Putamen (tissue), 1 donor: ENCODE results near the gene NMB.
"Not testable (repeated sequence)": the region's sequence is repeated elsewhere in the genome, so short reads cannot be mapped to it uniquely, and the experiment has no call there.

Source experiments
- DNase-seq: peaks from one replicate; pipeline ENCODE4 v3.0.0-alpha.2; 2016; ENCODE audit warnings: low spot score

NMB gene

GRCh38 chr15:84658080-84658787, at the start of gene NMB:
Gene NMB (minus strand): TSS chr15:84658199. CDS start chr15:84658152, 47 bp downstream.
- peak; percentile 47 for DNase-seq

GRCh38 chr15:84703808-84704207, 45.8 kb upstream of the NMB start:
- DNase-seq, result no peak

- peak; percentile 50 for DNase-seq
Measured at GRCh38 chr15:84702961-84703482, 45.0 kb upstream of the NMB start.

GRCh38 chr15:84699538-84700191, 41.7 kb upstream of the NMB start:
- no peak for DNase-seq

- DNase-seq, result no peak
Measured at GRCh38 chr15:84697236-84697990, 39.4 kb upstream of the NMB start.

GRCh38 chr15:84696757-84697156, 38.8 kb upstream of the NMB start:
- DNase-seq, result no peak

- no peak for DNase-seq
Measured at GRCh38 chr15:84690342-84690741, 32.3 kb upstream of the NMB start.

GRCh38 chr15:84689858-84690257, 31.9 kb upstream of the NMB start:
- DNase-seq, result no peak

GRCh38 chr15:84686446-84686845, 28.4 kb upstream of the NMB start:
- not testable (repeated sequence) for DNase-seq

GRCh38 chr15:84685304-84685703, 27.3 kb upstream of the NMB start:
- no peak for DNase-seq

- no peak for DNase-seq
Measured at GRCh38 chr15:84684092-84684491, 26.1 kb upstream of the NMB start.

- DNase-seq, result no peak
Measured at GRCh38 chr15:84681831-84682230, 23.8 kb upstream of the NMB start.

- DNase-seq, result no peak
Measured at GRCh38 chr15:84671211-84671610, 13.2 kb upstream of the NMB start.

GRCh38 chr15:84669726-84670125, 11.7 kb upstream of the NMB start:
- no peak for DNase-seq

- DNase-seq, result no peak
Measured at GRCh38 chr15:84668221-84668982, 10.4 kb upstream of the NMB start.

GRCh38 chr15:84666373-84666772, 8.4 kb upstream of the NMB start:
- DNase-seq, result no peak

- no peak for DNase-seq
Measured at GRCh38 chr15:84661001-84661400, 3.0 kb upstream of the NMB start.

- no peak for DNase-seq
Measured at GRCh38 chr15:84659904-84660781, 2.1 kb upstream of the NMB start.

- no peak for DNase-seq
Measured at GRCh38 chr15:84658788-84659411, 901 bp upstream of the NMB start.

GRCh38 chr15:84657748-84658079, 285 bp downstream of the NMB start:
- no peak for DNase-seq

- no peak for DNase-seq
Measured at GRCh38 chr15:84656972-84657371, 1.0 kb downstream of the NMB start.
